ENCODE data around the gene ASCC3.

DNA sequence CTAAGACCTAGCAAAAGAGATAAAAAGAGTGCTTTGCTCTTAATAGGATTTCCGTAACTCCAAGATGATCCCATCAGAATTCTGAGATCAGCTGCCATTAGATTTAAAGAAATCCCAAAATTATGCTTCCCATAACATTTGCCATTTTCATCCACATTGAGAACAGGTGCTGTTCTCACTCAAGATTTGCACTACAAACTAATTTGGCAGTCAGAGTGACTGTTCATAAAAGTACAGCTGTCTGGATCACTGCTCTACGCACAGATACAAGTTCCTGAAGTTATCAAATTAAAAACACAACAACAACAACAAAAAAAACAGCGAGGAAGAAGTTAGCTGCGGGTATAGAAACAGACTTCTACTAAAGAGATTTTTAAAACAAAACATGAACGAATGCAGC is 58.1 kb downstream of the ASCC3 start:
- TF ChIP-seq, protein P1, sequence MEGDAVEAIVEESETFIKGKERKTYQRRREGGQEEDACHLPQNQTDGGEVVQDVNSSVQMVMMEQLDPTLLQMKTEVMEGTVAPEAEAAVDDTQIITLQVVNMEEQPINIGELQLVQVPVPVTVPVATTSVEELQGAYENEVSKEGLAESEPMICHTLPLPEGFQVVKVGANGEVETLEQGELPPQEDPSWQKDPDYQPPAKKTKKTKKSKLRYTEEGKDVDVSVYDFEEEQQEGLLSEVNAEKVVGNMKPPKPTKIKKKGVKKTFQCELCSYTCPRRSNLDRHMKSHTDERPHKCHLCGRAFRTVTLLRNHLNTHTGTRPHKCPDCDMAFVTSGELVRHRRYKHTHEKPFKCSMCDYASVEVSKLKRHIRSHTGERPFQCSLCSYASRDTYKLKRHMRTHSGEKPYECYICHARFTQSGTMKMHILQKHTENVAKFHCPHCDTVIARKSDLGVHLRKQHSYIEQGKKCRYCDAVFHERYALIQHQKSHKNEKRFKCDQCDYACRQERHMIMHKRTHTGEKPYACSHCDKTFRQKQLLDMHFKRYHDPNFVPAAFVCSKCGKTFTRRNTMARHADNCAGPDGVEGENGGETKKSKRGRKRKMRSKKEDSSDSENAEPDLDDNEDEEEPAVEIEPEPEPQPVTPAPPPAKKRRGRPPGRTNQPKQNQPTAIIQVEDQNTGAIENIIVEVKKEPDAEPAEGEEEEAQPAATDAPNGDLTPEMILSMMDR (conservative IDR thresholded peaks at IDR 0.05; ENCODE audit: low read length): no peak
- no peak for TF ChIP-seq EZH2phosphoT487 (IDR thresholded peaks at IDR 0.05; ENCODE audit: borderline replicate concordance)

All from Loucy (cell line).